AG04450 (cell line): ENCODE data around the gene IGSF9. TPM values are rescaled to one million over a fixed set of nuclear protein-coding genes. Genes with fewer than 3 reads are reported as not detected.

Experiments used
- CTCF ChIA-PET: fragments of 300-600, 350-600 bp; formaldehyde crosslinking; extraction: SDS; loops from one replicate; lab custom pipeline; 2022; ENCODE audit warnings: antibody characterized with exemption, inconsistent platforms; lab: Charles Lee
- POLR2A ChIA-PET: fragments of 350-600 bp; formaldehyde crosslinking; extraction: SDS; loops from one replicate; lab custom pipeline; 2021; ENCODE audit warnings: antibody characterized with exemption, inconsistent platforms; lab: Yijun Ruan, JAX
- DNase-seq: peaks from one replicate; pipeline ENCODE4 v3.0.0-alpha.2; 2011; ENCODE audit warnings: low read depth, low spot score
- H3K27ac ChIP-seq: one replicate; pipeline ENCODE4 v1.5.1; 2012; ENCODE audit warnings: low read depth, low read length, control low read depth
- H3K27me3 ChIP-seq: one replicate; pipeline ENCODE4 v1.6.0; 2012; ENCODE audit warnings: low read length; ENCODE audit not compliant: control insufficient read depth, insufficient read depth
- H3K4me3 ChIP-seq: 2 replicates; pipeline ENCODE4 v1.5.1; 2011; ENCODE audit warnings: mild to moderate bottlenecking, low read depth, low read length, control low read depth
- H3K9me3 ChIP-seq: 2 replicates; pipeline ENCODE4 v1.5.1; 2012; ENCODE audit warnings: low read length; ENCODE audit not compliant: control insufficient read depth, insufficient read depth
- polyA plus RNA-seq: library from polyadenylated mRNA; depleted of rRNA; stranded (reverse); fragments of >200 nt; gene quantifications from 2 replicates; pipeline ENCODE4 v1.2.3, GENCODE V29; 2011
- TF ChIP-seq, protein P1 (sequence below): IDR thresholded peaks from 2 replicates; pipeline ENCODE4 v1.5.1; 2011; ENCODE audit warnings: low read depth, low read length, control low read depth, inconsistent platforms

Gene IGSF9
- polyA plus RNA-seq, 1 experiment: not detected

DNA sequence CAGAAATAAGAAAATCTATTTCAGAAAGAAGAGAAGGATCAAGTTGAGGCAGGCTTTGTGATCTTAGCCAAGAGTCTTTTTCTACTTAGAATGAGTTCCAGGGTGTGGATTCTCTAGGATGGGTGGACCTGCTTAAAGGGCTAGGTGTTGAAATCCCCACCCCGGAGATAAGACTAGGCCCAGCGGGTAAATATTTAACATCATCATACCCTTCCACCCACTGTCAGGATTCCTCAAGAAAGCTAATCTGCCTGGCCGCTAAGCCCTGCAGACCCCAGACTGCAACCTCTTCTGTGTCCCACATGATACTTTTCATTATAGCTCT, 5.8 kb downstream of the IGSF9 start:
- ChIA-PET POLR2A (no interaction called here), CTCF (interaction anchor here (1.1 to 13.3 kb wide), 4 partner anchors 16 to 67 kb away, joined by 3 to 380 read pairs (median 4); no protein-coding TSS in a partner anchor)
- DNase-seq: no peak
- Histone ChIP-seq H3K27me3 (peaks cover 42% of the 10 kb centered on the region), H3K9me3 (no peaks in the 10 kb centered on the region), H3K4me3 (no peak overlapping the region), H3K27ac (no peak overlapping the region)
- TF ChIP-seq, protein P1, sequence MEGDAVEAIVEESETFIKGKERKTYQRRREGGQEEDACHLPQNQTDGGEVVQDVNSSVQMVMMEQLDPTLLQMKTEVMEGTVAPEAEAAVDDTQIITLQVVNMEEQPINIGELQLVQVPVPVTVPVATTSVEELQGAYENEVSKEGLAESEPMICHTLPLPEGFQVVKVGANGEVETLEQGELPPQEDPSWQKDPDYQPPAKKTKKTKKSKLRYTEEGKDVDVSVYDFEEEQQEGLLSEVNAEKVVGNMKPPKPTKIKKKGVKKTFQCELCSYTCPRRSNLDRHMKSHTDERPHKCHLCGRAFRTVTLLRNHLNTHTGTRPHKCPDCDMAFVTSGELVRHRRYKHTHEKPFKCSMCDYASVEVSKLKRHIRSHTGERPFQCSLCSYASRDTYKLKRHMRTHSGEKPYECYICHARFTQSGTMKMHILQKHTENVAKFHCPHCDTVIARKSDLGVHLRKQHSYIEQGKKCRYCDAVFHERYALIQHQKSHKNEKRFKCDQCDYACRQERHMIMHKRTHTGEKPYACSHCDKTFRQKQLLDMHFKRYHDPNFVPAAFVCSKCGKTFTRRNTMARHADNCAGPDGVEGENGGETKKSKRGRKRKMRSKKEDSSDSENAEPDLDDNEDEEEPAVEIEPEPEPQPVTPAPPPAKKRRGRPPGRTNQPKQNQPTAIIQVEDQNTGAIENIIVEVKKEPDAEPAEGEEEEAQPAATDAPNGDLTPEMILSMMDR: no peak

DNA sequence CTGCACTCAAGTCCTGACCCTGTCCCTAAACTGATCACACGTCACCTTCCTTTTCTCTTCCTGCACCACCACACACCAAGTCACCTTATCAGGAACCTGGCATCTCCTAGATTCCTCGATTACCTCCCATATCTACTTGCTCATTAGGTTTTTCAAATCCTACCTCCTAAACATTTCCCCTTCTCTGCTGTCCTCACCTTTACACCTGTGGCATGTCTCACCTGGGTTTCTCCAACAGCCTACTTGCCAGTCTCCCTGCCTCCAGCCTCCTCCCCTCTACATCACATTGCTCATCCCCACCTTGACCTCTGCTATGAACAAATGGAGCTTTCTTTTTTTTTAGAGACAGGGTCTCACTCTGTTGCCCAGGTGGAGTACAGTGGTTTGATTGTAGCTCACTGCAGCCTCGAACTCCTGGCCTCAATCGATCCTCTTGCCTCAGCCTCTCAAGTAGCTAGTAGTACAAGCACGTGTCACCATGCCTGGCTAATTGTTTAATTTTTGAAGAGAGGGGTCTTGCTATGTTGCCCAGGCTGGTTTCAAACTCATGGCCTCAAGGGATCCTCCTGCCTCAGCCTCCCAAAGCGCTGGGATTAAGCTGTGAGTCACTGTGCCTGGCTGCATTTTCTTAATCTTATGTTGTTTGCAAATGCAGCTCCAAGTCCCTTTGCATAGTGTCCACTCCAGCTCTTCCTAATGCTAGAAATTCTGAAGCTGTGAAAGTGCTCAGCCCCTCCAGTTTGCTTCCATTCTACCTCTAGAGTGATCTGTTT, 6.3 kb downstream of the IGSF9 start:
- Histone ChIP-seq H3K27ac (no peak overlapping the region), H3K9me3 (no peaks in the 10 kb centered on the region), H3K4me3 (no peak overlapping the region), H3K27me3 (peaks cover 39% of the 10 kb centered on the region)
- ChIA-PET POLR2A (no interaction called here), CTCF (interaction anchor here (1.1 to 13.3 kb wide), 5 partner anchors 14 to 67 kb away, joined by 3 to 380 read pairs (median 4); no protein-coding TSS in a partner anchor)
- TF ChIP-seq, protein P1: no peak
- no peak for DNase-seq

DNA sequence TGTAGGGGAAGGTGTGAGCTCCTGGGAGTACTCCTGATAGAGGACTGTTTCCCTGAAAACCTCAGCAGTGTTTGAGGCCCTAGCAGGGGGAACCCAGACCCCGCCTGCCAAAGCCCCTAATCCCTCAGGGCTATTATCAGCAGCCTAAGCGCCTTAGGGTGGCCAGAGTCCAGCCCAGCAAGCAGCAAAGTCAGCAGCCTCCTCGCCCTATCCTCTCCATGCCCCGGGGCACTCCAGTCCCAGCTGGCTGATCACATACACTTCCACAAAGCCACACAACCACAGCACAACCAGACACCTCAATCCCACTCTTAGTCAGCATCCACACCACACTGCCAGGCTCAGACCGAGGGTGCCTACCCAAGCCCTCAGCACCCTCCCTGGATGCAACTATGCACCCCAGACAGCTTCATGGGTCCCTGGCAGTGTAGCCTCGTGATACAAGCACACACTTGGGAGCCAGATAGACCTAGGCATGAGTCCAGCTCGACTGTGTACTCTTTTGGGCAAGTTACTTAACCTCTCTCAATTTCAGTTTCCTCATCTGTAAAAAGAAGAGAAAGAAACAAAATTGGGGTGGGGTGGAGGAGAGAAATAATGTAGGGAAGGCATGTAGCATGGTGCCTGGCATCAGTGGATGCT, 7.1 kb downstream of the IGSF9 start:
- Histone ChIP-seq H3K27me3 (peaks cover 34% of the 10 kb centered on the region), H3K9me3 (no peaks in the 10 kb centered on the region), H3K4me3 (no peak overlapping the region), H3K27ac (no peak overlapping the region)
- POLR2A ChIA-PET: no interaction called here
- CTCF ChIA-PET: interaction anchor here (0.5 to 13.3 kb wide), 6 partner anchors 12 to 68 kb away, joined by 3 to 380 read pairs (median 3); no protein-coding TSS in a partner anchor
- DNase-seq: no peak
- TF ChIP-seq, protein P1: no peak

DNA sequence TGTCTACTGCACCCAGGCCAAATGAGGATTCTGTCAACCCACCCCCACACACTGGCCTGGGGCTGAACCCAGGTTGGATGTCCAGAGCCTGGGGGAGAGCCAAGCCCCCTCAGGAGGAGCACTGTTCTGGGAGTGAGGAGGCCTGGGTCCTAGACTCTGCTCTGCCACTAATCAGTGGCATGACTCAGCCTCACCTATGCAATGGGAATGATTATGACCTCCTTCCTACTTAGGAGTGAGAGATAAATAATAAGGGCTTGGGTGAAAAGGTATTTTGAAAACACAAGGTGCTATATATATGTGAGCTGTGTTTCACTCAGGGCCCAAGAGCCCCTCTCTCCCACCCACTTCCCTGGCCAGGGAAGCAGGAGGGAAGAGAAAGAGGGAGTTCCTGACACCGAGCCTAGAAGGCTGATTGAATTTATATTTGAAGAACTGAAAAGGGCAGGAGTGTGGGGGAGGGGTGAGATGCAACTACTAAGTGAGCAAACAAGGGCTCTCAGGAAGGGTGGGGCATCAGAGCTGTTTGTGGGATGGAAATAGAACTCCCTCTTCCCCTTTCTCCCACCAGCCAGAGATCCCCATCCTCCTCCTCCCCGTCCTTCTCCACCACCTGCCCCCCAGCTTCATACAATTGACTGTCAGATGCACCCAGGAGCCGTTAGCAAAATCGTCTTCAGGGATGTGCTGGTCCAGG, 8.2 kb downstream of the IGSF9 start:
- DNase-seq: no peak
- CTCF ChIA-PET: interaction anchor here (0.6 to 13.3 kb wide), 6 partner anchors 9 to 81 kb away, joined by 3 to 380 read pairs (median 3); partner anchors contain the start of gene IGSF9
- TF ChIP-seq, protein P1: no peak
- Histone ChIP-seq H3K27me3 (peaks cover 26% of the 10 kb centered on the region), H3K9me3 (no peaks in the 10 kb centered on the region), H3K27ac (no peak overlapping the region), H3K4me3 (no peak overlapping the region)
- POLR2A ChIA-PET: no interaction called here
